Ovary (tissue), 3 donors: Measurements from ENCODE around the gene PALLD.

ENCODE experiments used
- CTCF ChIP-seq, 3 donors: fragments of 450-650 bp in 2 of 3; fragments of 200-600 bp in 1 of 3; IDR thresholded peaks; one replicate each; pipeline versions ENCODE4 v1.5.1 to v1.8.0; 2016 to 2022; ENCODE audit warnings: antibody characterized with exemption in 3 of 3, mild to moderate bottlenecking in 1 of 3
- EP300 ChIP-seq: sonication (generic); formaldehyde crosslinking; IDR thresholded peaks from one replicate; pipeline ENCODE4 v1.6.1; 2017; ENCODE audit warnings: antibody characterized with exemption
- POLR2A ChIP-seq: fragments of 450-650 bp; IDR thresholded peaks from one replicate; pipeline ENCODE4 v1.6.1; 2017; ENCODE audit warnings: antibody characterized with exemption, mild to moderate bottlenecking, moderate library complexity
- donor health status: DM: no; HTN: no; CAD: no.

- TF ChIP-seq CTCF (IDR thresholded peaks at IDR 0.05), result no peak
- TF ChIP-seq EP300, result no peak
- TF ChIP-seq POLR2A, result no peak
Observed at GRCh38 chr4:168920441-168921065, 423.7 kb downstream of the PALLD start.
